Panc1 (cell line): ENCODE data around the gene ETV7. TPM values are rescaled to one million over a fixed set of nuclear protein-coding genes. Genes with fewer than 3 reads are reported as not detected.
"Not testable (repeated sequence)": the region's sequence is repeated elsewhere in the genome, so short reads cannot be mapped to it uniquely, and the experiment has no call there.

Source experiments
- ATAC-seq: fragments of 200-7000 bp; cut with Tn5 transposase; 2 replicates; pipeline ENCODE4 v1.9.1; 2020; ENCODE audit warnings: mild to moderate bottlenecking, moderate library complexity
- BruUV-seq: library from RNA; stranded (reverse); fragments of 400-500 nt; replicated peaks from 2 replicates; lab custom pipeline; 2021; lab: Mats Ljungman, UMichigan
- CTCF ChIA-PET: fragments of 300-600 bp; sonication (Branson Sonifier 250); formaldehyde crosslinking; loops from one replicate; lab custom pipeline; 2022; ENCODE audit warnings: antibody characterized with exemption; lab: Charles Lee
- POLR2A ChIA-PET: fragments of 300-600 bp; sonication (Branson Sonifier 250); formaldehyde crosslinking; loops from one replicate; lab custom pipeline; 2022; ENCODE audit warnings: antibody characterized with exemption; lab: Charles Lee
- DNase-seq: peaks from one replicate; pipeline ENCODE4 v3.0.0-alpha.2; 2010; ENCODE audit warnings: low read depth, low spot score
- H3K27ac ChIP-seq: 2 replicates; pipeline ENCODE4 v1.5.1; 2011; ENCODE audit warnings: mild to moderate bottlenecking, low read length, inconsistent platforms
- H3K27me3 ChIP-seq: fragments of 200-500 bp; sonication (Bioruptor generic); 2 replicates; pipeline ENCODE4 v1.6.0; 2014; ENCODE audit warnings: low read length, inconsistent platforms; ENCODE audit not compliant: control insufficient read depth, insufficient read depth
- H3K36me3 ChIP-seq: fragments of 200-500 bp; sonication (Bioruptor generic); 2 replicates; pipeline ENCODE4 v1.5.1; 2014; ENCODE audit warnings: inconsistent platforms, mild to moderate bottlenecking, low read length, moderate library complexity; ENCODE audit not compliant: control insufficient read depth, insufficient read depth
- H3K4me1 ChIP-seq: 2 replicates; pipeline ENCODE4 v1.5.1; 2011; ENCODE audit warnings: inconsistent platforms, mild to moderate bottlenecking, low read length, moderate library complexity; ENCODE audit not compliant: control insufficient read depth, insufficient read depth
- H3K4me3 ChIP-seq, 2 experiments: 2 replicates each; pipeline ENCODE4 v1.5.1; 2011 to 2012; ENCODE audit warnings: low read depth in 2 of 2, low read length in 2 of 2, mild to moderate bottlenecking in 2 of 2, inconsistent platforms in 1 of 2, moderate library complexity in 1 of 2
- H3K9me3 ChIP-seq: fragments of 200-500 bp; sonication (Bioruptor generic); 2 replicates; pipeline ENCODE4 v1.5.1; 2014; ENCODE audit warnings: low read depth, mild to moderate bottlenecking, inconsistent platforms, low read length, moderate library complexity; ENCODE audit not compliant: control insufficient read depth, insufficient read depth
- POLR2AphosphoS5 ChIP-seq: IDR thresholded peaks from 2 replicates; pipeline ENCODE4 v1.6.1; 2012; ENCODE audit warnings: mild to moderate bottlenecking, low read depth, low read length, moderate library complexity
- SIN3A ChIP-seq: IDR thresholded peaks from 2 replicates; pipeline ENCODE4 v1.6.1; 2012; ENCODE audit warnings: low read depth, mild to moderate bottlenecking, low read length, moderate library complexity, borderline replicate concordance; ENCODE audit not compliant: insufficient read depth
- TCF7L2 ChIP-seq: IDR thresholded peaks from 2 replicates; pipeline ENCODE4 v1.6.1; 2011; ENCODE audit warnings: mild to moderate bottlenecking, low read depth, low read length, inconsistent platforms
- in situ Hi-C: cut with HindIII; loops from 2 replicates; pipeline ENCODE4 v1.10.0; 2016; ENCODE audit warnings: low sequenced_read_pairs, low pct_unique_long_range_greater_than_20kb
- intact Hi-C: fragments of 100-400 bp; cut with micrococcal nuclease; formaldehyde crosslinking; loops from one replicate; pipeline ENCODE4 v1.10.0; 2022; ENCODE audit not compliant: unreplicated experiment
- total RNA-seq: library from RNA; stranded (reverse); gene quantifications from one replicate; pipeline ENCODE4 v1.2.1, GENCODE V29; 2021; ENCODE audit not compliant: unreplicated experiment
- TF ChIP-seq, protein P1 (sequence below): fragments of 450-650 bp; IDR thresholded peaks from 2 replicates; pipeline ENCODE4 v1.5.1; 2017; ENCODE audit warnings: mild to moderate bottlenecking
- TF ChIP-seq, protein P2 (sequence below), 2 experiments: IDR thresholded peaks; 2 replicates each; pipeline ENCODE4 v1.6.1; 2011 to 2012; ENCODE audit warnings: low read depth in 2 of 2, control low read depth in 1 of 2, low read length in 1 of 2, mild to moderate bottlenecking in 1 of 2, moderate library complexity in 1 of 2; ENCODE audit not compliant: insufficient read depth in 1 of 2

ETV7 gene
- total RNA-seq, 1 experiment from 2014 or later, result 2.0 TPM

DNA sequence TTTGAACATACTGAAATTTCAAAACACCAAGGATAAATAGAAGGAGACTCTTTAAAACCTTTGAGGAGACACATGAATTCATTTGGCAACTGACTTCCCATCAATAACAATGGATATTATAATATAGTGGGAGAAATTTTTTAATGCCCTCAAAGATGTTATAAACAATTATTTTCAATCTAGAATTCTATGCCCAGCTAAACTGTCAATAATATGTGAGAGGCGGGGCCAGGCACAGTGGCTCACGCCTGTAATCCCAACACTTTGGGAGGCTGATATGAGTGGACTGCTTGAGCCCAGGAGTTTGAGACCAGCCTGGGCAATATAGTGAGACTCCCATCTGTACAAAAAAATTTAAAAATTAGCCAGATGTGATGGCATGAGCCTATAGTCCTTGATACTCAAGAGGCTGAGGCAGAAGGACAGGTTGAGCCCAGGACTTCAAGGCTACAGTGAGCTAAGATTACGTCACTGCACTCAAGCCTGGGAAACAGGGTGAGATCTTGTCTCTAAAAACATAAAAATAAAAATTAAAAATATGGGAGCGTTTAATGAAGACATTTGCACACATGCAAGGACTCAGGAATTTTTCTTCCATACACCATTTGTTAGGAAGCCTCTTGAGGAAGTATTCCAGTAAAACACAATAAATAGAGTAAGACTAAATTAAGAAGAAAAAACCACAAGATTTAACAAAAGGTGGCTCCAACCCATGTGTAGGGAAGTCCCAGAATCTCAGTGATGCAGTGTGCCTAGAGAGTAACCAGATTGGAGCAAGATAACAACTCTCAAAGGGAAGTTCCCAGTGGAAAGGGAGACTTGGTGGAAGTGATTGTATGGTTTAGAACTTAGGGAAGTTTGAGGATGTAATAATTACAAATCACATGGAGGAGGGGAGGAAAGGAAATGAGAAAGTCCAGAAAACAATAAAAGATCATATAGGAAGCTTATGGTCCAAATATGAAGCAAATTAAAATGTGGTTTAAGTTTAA, 26.3 kb upstream of the ETV7 start:
- CTCF ChIA-PET, result no interaction called here
- in situ Hi-C loops (no loop called here), intact Hi-C loops (no loop called here)
- BruUV-seq, result no TSS peak
- ATAC-seq (no peak), DNase-seq (no peak)
- POLR2A ChIA-PET, result interaction anchor here (0.8 kb wide), 1 partner anchor 275 kb away, joined by 3 read pairs; no protein-coding TSS in a partner anchor
- H3K36me3 ChIP-seq, result no peaks in the 10 kb centered on the region
- TF ChIP-seq, protein P1, sequence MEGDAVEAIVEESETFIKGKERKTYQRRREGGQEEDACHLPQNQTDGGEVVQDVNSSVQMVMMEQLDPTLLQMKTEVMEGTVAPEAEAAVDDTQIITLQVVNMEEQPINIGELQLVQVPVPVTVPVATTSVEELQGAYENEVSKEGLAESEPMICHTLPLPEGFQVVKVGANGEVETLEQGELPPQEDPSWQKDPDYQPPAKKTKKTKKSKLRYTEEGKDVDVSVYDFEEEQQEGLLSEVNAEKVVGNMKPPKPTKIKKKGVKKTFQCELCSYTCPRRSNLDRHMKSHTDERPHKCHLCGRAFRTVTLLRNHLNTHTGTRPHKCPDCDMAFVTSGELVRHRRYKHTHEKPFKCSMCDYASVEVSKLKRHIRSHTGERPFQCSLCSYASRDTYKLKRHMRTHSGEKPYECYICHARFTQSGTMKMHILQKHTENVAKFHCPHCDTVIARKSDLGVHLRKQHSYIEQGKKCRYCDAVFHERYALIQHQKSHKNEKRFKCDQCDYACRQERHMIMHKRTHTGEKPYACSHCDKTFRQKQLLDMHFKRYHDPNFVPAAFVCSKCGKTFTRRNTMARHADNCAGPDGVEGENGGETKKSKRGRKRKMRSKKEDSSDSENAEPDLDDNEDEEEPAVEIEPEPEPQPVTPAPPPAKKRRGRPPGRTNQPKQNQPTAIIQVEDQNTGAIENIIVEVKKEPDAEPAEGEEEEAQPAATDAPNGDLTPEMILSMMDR, result no peak
- TF ChIP-seq SIN3A (no peak), POLR2AphosphoS5 (no peak), TCF7L2 (no peak)
- TF ChIP-seq, protein P2, sequence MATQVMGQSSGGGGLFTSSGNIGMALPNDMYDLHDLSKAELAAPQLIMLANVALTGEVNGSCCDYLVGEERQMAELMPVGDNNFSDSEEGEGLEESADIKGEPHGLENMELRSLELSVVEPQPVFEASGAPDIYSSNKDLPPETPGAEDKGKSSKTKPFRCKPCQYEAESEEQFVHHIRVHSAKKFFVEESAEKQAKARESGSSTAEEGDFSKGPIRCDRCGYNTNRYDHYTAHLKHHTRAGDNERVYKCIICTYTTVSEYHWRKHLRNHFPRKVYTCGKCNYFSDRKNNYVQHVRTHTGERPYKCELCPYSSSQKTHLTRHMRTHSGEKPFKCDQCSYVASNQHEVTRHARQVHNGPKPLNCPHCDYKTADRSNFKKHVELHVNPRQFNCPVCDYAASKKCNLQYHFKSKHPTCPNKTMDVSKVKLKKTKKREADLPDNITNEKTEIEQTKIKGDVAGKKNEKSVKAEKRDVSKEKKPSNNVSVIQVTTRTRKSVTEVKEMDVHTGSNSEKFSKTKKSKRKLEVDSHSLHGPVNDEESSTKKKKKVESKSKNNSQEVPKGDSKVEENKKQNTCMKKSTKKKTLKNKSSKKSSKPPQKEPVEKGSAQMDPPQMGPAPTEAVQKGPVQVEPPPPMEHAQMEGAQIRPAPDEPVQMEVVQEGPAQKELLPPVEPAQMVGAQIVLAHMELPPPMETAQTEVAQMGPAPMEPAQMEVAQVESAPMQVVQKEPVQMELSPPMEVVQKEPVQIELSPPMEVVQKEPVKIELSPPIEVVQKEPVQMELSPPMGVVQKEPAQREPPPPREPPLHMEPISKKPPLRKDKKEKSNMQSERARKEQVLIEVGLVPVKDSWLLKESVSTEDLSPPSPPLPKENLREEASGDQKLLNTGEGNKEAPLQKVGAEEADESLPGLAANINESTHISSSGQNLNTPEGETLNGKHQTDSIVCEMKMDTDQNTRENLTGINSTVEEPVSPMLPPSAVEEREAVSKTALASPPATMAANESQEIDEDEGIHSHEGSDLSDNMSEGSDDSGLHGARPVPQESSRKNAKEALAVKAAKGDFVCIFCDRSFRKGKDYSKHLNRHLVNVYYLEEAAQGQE (IDR thresholded peaks at IDR 0.05; ENCODE audit: insufficient read depth in 1 of 2, low read depth in 2 of 2, low read length in 1 of 2), result no peak
- no peak overlapping the region for H3K4me3 ChIP-seq
- H3K9me3 ChIP-seq, result no peaks in the 10 kb centered on the region
- H3K27ac ChIP-seq, result no peak overlapping the region
- no peaks in the 10 kb centered on the region; the same call in 1 of the 2 replicates for H3K27me3 ChIP-seq
- no peaks in the 10 kb centered on the region for H3K4me1 ChIP-seq

DNA sequence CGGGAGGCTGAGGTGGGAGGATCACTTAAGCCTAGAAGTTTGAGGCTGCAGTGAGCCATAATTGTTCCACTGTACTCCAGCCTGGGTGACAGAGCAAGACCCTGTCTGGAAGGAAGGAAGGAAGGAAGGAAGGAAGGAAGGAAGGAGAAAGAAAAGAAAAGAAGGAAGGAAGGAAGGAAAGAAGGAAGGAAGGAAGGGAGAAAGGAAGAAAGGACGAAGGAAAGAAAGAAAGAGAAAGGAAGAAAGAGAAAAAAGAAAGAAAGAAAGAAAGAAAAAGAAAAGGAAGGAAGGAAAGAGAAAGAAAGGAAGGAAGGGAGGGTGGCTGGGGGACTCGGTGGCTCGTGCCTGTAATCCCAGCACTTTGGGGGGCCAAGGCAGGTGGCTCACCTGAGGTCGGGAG, 22.2 kb upstream of the ETV7 start:
- H3K36me3 ChIP-seq, H3K4me1 ChIP-seq, POLR2A ChIA-PET, H3K9me3 ChIP-seq, H3K27ac ChIP-seq, CTCF ChIA-PET, BruUV-seq, in situ Hi-C loops, DNase-seq, H3K27me3 ChIP-seq, H3K4me3 ChIP-seq, intact Hi-C loops, ATAC-seq: not testable (repeated sequence)

DNA sequence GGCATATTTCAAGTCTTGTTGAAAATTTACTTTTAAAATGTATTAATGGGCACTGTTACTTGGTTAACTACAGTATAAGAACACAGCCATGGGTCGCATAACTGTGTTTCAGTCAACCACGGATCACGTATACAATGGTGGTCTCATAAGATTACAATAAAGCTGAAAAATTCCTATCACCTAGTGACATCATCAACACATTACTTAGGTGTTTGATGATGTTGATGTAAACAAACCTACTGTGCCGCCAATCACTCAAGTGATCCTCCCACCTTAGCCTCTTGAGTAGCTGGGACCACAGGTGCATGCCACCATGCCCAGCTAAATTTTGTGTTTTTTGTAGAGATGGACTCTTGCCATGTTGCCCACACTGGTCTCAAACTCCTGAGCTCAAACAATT, 16.7 kb upstream of the ETV7 start:
- in situ Hi-C loops (no loop called here), intact Hi-C loops (no loop called here)
- H3K4me1 ChIP-seq, result no peaks in the 10 kb centered on the region
- no TSS peak for BruUV-seq
- TF ChIP-seq POLR2AphosphoS5 (no peak), SIN3A (no peak), TCF7L2 (no peak)
- TF ChIP-seq, protein P1, result no peak
- TF ChIP-seq, protein P2 (IDR thresholded peaks at IDR 0.05; ENCODE audit: insufficient read depth in 1 of 2, low read depth in 2 of 2, low read length in 1 of 2), result no peak
- no peak for DNase-seq
- POLR2A ChIA-PET, result no interaction called here
- no peaks in the 10 kb centered on the region for H3K36me3 ChIP-seq
- no peaks in the 10 kb centered on the region for H3K27me3 ChIP-seq
- CTCF ChIA-PET, result no interaction called here
- H3K4me3 ChIP-seq, result no peak overlapping the region
- no peak overlapping the region for H3K27ac ChIP-seq
- H3K9me3 ChIP-seq, result no peaks in the 10 kb centered on the region
- ATAC-seq, result no peak
